ENCODE data around the gene PRKCZ. TPM values are rescaled to one million over a fixed set of nuclear protein-coding genes. Genes with fewer than 3 reads are reported as not detected.

Gene PRKCZ
- total and polyA plus RNA-seq, 2 experiments from 2014 or later, result 26.2 to 36.9 TPM

DNA sequence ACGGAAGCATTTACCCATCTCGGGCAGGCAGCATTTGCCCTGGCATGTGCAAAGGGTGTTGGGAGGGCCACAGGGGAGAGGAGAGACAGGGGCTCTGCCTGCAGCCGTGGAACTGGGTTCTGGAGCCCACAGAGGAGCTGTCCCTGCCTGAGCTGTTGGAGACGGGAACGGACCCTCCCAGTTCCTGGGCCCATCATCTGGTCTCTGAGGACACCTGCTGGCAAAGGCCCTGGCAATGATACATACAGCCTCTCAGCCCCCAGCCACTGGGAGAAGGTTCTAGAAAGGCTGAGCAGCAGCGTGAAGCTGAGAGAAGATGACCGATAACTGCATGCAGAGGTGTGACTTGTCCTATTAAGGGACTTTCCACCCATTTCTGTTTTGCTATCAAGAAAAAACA lies 113.0 kb downstream of the PRKCZ start:
- no peaks in the 10 kb centered on the region for H3K36me3 ChIP-seq (ENCODE audit: insufficient read depth)
- peak overlapping the region; percentile 9; the same call in 1 of the 2 replicates for H3K27ac Mint-ChIP-seq
- no peak for DNase-seq (ENCODE audit: low spot score)
- H3K4me1 ChIP-seq (ENCODE audit: insufficient read depth), result 0 out of 2 replicates have a peak, but pooled peaks cover 3% of the 10 kb centered on the region
- H3F3A ChIP-seq (replicated peaks; ENCODE audit: low read depth), result peaks cover 3% of the 10 kb centered on the region; the same call in 1 of the 2 replicates
- H3K9me2 ChIP-seq (ENCODE audit: insufficient read depth), result no peaks in the 10 kb centered on the region
- TF ChIP-seq, protein P1, sequence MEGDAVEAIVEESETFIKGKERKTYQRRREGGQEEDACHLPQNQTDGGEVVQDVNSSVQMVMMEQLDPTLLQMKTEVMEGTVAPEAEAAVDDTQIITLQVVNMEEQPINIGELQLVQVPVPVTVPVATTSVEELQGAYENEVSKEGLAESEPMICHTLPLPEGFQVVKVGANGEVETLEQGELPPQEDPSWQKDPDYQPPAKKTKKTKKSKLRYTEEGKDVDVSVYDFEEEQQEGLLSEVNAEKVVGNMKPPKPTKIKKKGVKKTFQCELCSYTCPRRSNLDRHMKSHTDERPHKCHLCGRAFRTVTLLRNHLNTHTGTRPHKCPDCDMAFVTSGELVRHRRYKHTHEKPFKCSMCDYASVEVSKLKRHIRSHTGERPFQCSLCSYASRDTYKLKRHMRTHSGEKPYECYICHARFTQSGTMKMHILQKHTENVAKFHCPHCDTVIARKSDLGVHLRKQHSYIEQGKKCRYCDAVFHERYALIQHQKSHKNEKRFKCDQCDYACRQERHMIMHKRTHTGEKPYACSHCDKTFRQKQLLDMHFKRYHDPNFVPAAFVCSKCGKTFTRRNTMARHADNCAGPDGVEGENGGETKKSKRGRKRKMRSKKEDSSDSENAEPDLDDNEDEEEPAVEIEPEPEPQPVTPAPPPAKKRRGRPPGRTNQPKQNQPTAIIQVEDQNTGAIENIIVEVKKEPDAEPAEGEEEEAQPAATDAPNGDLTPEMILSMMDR (conservative IDR thresholded peaks at IDR 0.05; ENCODE audit: low read depth in 2 of 2), result peak in 1 of 2 experiments; percentile 44; a peak in 2 of 4 replicates
- TF ChIP-seq NANOG (IDR thresholded peaks at IDR 0.05; ENCODE audit: borderline replicate concordance) (no peak), EZH2phosphoT487 (IDR thresholded peaks at IDR 0.05; ENCODE audit: unreplicated experiment) (no peak), JUNB (IDR thresholded peaks at IDR 0.05; ENCODE audit: unreplicated experiment) (no peak), STAT1 (IDR thresholded peaks at IDR 0.05; ENCODE audit: unreplicated experiment) (no peak)
- TF ChIP-seq, protein P2, sequence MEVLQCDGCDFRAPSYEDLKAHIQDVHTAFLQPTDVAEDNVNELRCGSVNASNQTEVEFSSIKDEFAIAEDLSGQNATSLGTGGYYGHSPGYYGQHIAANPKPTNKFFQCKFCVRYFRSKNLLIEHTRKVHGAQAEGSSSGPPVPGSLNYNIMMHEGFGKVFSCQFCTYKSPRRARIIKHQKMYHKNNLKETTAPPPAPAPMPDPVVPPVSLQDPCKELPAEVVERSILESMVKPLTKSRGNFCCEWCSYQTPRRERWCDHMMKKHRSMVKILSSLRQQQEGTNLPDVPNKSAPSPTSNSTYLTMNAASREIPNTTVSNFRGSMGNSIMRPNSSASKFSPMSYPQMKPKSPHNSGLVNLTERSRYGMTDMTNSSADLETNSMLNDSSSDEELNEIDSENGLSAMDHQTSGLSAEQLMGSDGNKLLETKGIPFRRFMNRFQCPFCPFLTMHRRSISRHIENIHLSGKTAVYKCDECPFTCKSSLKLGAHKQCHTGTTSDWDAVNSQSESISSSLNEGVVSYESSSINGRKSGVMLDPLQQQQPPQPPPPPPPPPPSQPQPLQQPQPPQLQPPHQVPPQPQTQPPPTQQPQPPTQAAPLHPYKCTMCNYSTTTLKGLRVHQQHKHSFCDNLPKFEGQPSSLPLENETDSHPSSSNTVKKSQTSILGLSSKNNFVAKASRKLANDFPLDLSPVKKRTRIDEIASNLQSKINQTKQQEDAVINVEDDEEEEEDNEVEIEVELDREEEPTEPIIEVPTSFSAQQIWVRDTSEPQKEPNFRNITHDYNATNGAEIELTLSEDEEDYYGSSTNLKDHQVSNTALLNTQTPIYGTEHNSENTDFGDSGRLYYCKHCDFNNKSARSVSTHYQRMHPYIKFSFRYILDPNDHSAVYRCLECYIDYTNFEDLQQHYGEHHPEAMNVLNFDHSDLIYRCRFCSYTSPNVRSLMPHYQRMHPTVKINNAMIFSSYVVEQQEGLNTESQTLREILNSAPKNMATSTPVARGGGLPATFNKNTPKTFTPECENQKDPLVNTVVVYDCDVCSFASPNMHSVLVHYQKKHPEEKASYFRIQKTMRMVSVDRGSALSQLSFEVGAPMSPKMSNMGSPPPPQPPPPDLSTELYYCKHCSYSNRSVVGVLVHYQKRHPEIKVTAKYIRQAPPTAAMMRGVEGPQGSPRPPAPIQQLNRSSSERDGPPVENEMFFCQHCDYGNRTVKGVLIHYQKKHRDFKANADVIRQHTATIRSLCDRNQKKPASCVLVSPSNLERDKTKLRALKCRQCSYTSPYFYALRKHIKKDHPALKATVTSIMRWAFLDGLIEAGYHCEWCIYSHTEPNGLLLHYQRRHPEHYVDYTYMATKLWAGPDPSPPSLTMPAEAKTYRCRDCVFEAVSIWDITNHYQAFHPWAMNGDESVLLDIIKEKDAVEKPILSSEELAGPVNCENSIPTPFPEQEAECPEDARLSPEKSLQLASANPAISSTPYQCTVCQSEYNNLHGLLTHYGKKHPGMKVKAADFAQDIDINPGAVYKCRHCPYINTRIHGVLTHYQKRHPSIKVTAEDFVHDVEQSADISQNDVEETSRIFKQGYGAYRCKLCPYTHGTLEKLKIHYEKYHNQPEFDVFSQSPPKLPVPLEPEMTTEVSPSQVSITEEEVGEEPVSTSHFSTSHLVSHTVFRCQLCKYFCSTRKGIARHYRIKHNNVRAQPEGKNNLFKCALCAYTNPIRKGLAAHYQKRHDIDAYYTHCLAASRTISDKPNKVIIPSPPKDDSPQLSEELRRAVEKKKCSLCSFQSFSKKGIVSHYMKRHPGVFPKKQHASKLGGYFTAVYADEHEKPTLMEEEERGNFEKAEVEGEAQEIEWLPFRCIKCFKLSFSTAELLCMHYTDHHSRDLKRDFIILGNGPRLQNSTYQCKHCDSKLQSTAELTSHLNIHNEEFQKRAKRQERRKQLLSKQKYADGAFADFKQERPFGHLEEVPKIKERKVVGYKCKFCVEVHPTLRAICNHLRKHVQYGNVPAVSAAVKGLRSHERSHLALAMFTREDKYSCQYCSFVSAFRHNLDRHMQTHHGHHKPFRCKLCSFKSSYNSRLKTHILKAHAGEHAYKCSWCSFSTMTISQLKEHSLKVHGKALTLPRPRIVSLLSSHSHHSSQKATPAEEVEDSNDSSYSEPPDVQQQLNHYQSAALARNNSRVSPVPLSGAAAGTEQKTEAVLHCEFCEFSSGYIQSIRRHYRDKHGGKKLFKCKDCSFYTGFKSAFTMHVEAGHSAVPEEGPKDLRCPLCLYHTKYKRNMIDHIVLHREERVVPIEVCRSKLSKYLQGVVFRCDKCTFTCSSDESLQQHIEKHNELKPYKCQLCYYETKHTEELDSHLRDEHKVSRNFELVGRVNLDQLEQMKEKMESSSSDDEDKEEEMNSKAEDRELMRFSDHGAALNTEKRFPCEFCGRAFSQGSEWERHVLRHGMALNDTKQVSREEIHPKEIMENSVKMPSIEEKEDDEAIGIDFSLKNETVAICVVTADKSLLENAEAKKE (CRISPR knock-in tag; IDR thresholded peaks at IDR 0.05), result no peak
- TF ChIP-seq, protein P3, sequence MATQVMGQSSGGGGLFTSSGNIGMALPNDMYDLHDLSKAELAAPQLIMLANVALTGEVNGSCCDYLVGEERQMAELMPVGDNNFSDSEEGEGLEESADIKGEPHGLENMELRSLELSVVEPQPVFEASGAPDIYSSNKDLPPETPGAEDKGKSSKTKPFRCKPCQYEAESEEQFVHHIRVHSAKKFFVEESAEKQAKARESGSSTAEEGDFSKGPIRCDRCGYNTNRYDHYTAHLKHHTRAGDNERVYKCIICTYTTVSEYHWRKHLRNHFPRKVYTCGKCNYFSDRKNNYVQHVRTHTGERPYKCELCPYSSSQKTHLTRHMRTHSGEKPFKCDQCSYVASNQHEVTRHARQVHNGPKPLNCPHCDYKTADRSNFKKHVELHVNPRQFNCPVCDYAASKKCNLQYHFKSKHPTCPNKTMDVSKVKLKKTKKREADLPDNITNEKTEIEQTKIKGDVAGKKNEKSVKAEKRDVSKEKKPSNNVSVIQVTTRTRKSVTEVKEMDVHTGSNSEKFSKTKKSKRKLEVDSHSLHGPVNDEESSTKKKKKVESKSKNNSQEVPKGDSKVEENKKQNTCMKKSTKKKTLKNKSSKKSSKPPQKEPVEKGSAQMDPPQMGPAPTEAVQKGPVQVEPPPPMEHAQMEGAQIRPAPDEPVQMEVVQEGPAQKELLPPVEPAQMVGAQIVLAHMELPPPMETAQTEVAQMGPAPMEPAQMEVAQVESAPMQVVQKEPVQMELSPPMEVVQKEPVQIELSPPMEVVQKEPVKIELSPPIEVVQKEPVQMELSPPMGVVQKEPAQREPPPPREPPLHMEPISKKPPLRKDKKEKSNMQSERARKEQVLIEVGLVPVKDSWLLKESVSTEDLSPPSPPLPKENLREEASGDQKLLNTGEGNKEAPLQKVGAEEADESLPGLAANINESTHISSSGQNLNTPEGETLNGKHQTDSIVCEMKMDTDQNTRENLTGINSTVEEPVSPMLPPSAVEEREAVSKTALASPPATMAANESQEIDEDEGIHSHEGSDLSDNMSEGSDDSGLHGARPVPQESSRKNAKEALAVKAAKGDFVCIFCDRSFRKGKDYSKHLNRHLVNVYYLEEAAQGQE (IDR thresholded peaks at IDR 0.05; ENCODE audit: unreplicated experiment), result no peak
- TF ChIP-seq, protein P4, sequence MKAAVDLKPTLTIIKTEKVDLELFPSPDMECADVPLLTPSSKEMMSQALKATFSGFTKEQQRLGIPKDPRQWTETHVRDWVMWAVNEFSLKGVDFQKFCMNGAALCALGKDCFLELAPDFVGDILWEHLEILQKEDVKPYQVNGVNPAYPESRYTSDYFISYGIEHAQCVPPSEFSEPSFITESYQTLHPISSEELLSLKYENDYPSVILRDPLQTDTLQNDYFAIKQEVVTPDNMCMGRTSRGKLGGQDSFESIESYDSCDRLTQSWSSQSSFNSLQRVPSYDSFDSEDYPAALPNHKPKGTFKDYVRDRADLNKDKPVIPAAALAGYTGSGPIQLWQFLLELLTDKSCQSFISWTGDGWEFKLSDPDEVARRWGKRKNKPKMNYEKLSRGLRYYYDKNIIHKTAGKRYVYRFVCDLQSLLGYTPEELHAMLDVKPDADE (IDR thresholded peaks at IDR 0.05), result no peak
- peaks cover 2% of the 10 kb centered on the region; the same call in 1 of the 3 replicates for H3K4me1 Mint-ChIP-seq
- H3K27ac ChIP-seq (ENCODE audit: low read depth), result no peak overlapping the region
- H2AFZ ChIP-seq, result no peak overlapping the region
- H3K4me3 ChIP-seq, result no peak overlapping the region
- no peak overlapping the region for H3K4me3 Mint-ChIP-seq
- peaks cover 5% of the 10 kb centered on the region for H3K27me3 Mint-ChIP-seq (ENCODE audit: insufficient read depth, low read depth, poor library complexity)
- H3K9me3 Mint-ChIP-seq, result no peaks in the 10 kb centered on the region
- H4K20me1 ChIP-seq (replicated peaks; ENCODE audit: insufficient read depth), result no peaks in the 10 kb centered on the region; the same call in 1 of the 2 replicates
- ATAC-seq, result no peak
- no peaks in the 10 kb centered on the region for H3K27me3 ChIP-seq (ENCODE audit: insufficient read depth)
- H3K36me3 Mint-ChIP-seq (ENCODE audit: low read depth), result peaks cover 20% of the 10 kb centered on the region
- no peak overlapping the region for H3K4me2 ChIP-seq
- H3K79me2 ChIP-seq (replicated peaks; ENCODE audit: insufficient read depth), result no peaks in the 10 kb centered on the region
